Prostate gland (tissue), 2 donors: Measurements from ENCODE around the gene TRAPPC2.

Source experiments
- CTCF ChIP-seq, 4 experiments: fragments of 200-600 bp in 2 of 4; fragments of 450-650 bp in 2 of 4; sonication (generic) in 2 of 4; IDR thresholded peaks; 1 replicate in 3 of 4; 2 replicates in 1 of 4; pipeline ENCODE4 v1.5.1; 2016 to 2019; ENCODE audit warnings: antibody characterized with exemption in 4 of 4, mild to moderate bottlenecking in 2 of 4, moderate library complexity in 2 of 4
- POLR2A ChIP-seq: fragments of 450-650 bp; IDR thresholded peaks from one replicate; pipeline ENCODE4 v1.6.1; 2016; ENCODE audit warnings: antibody characterized with exemption, mild to moderate bottlenecking

GRCh38 chrX:13770013-13770535 lies 35.7 kb upstream of the TRAPPC2 start:
- no peak for TF ChIP-seq CTCF (IDR thresholded peaks at IDR 0.05)
- no peak for TF ChIP-seq POLR2A
